Neuron (in vitro differentiated cells): Measurements from ENCODE around the gene POU2F2.

ENCODE experiments used
- H2AFZ ChIP-seq: one replicate; pipeline ENCODE4 v1.6.1; 2013; ENCODE audit warnings: low read depth, mild to moderate bottlenecking, inconsistent platforms, low read length, moderate library complexity
- H3K27me3 ChIP-seq: one replicate; pipeline ENCODE4 v1.6.1; 2013; ENCODE audit warnings: low read length; ENCODE audit not compliant: insufficient read depth
- H3K36me3 ChIP-seq: one replicate; pipeline ENCODE4 v1.6.1; 2013; ENCODE audit warnings: low read length; ENCODE audit not compliant: insufficient read depth
- H3K4me1 ChIP-seq: one replicate; pipeline ENCODE4 v1.6.1; 2013; ENCODE audit warnings: low read length; ENCODE audit not compliant: insufficient read depth
- H3K4me3 ChIP-seq: 2 replicates; pipeline ENCODE4 v1.5.1; 2013; ENCODE audit warnings: mild to moderate bottlenecking, low read length, moderate library complexity
- H3K9me3 ChIP-seq: one replicate; pipeline ENCODE4 v1.6.1; 2013; ENCODE audit warnings: low read length

POU2F2 gene

DNA sequence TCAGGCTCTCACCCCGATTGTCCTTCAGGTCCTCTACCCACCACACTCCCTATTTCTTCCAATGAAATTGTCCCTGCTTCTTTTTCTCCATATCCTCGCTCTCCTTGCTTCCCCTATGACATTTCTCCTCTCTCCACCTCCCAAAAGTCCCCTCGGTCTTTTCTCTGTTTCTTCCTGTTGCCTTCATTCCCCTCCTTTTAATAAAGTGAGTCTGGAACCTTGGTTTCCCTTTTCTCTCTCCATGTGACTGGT, 57.0 kb downstream of the POU2F2 start:
- H3K4me3 ChIP-seq, result peak overlapping the region; percentile 63
- H3K9me3 ChIP-seq, result no peaks in the 10 kb centered on the region
- no peaks in the 10 kb centered on the region for H3K27me3 ChIP-seq
- H2AFZ ChIP-seq, result peak overlapping the region; percentile 11
- peaks cover 25% of the 10 kb centered on the region for H3K36me3 ChIP-seq
- H3K4me1 ChIP-seq, result peaks cover 27% of the 10 kb centered on the region

DNA sequence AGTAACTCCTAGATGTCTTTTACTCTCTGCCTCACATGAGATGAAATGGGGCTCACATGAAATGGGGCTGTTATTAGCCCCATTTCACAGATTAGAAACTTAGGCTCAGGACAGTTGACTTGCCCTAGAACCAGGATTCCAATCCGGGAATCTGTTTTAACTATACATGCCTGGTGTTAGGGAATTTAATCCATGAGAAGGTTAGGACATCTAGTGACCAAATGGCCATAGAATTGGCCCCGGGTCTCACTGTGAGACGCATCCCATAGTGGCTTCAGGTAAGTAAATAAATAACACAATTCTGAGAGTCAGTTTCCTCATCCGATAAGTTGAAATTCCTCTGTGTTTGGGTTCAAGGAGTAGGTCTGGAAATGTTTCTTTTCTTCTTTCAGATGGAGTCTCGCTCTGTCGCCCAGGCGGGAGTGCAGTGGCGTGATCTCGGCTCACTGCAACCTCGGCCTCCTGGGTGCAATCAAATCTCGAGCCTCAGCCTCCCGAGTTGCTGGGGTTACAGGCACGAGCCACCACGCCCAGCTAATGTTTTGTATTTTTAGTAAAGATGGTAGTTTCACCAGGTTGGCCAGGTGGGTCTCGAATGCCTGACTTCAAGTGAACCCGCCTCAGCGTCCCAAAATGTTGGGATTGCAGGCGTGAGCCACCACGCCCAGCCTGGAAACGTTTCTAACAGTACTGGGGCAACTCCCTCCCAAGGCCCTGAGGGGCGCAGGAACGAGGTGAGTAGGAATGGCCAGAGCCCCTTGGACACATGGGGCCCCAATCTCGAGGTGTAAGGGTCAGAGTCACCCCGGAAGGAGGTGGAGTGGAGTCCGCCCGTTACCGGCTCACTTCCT, 57.5 kb downstream of the POU2F2 start:
- peaks cover 20% of the 10 kb centered on the region for H3K36me3 ChIP-seq
- H3K4me3 ChIP-seq, result peak overlapping the region; percentile 63
- H2AFZ ChIP-seq, result peak overlapping the region; percentile 11
- H3K4me1 ChIP-seq, result peaks cover 33% of the 10 kb centered on the region
- H3K9me3 ChIP-seq, result no peaks in the 10 kb centered on the region
- no peaks in the 10 kb centered on the region for H3K27me3 ChIP-seq

DNA sequence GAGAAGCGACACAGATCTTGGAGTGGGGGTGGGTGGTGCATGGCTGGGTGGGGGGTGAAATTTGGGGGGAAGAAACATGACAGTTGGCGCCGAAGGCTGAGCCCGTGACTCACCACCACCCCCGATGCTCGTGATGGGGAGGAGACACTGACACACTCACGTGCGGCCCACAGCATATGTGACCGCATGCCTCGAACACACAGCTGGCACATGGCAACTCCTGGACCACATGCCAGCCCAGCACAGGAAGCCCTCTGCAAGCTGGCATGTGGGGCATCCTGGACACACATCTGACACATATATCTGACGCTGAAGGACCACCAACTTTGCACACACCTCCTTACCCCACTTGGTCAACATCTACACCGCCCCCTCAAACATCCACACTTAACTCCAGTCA, 61.0 kb downstream of the POU2F2 start:
- Histone ChIP-seq H3K27me3 (peaks cover 3% of the 10 kb centered on the region), H2AFZ (no peak overlapping the region), H3K9me3 (no peaks in the 10 kb centered on the region), H3K4me1 (peaks cover 35% of the 10 kb centered on the region), H3K4me3 (no peak overlapping the region), H3K36me3 (no peaks in the 10 kb centered on the region)

DNA sequence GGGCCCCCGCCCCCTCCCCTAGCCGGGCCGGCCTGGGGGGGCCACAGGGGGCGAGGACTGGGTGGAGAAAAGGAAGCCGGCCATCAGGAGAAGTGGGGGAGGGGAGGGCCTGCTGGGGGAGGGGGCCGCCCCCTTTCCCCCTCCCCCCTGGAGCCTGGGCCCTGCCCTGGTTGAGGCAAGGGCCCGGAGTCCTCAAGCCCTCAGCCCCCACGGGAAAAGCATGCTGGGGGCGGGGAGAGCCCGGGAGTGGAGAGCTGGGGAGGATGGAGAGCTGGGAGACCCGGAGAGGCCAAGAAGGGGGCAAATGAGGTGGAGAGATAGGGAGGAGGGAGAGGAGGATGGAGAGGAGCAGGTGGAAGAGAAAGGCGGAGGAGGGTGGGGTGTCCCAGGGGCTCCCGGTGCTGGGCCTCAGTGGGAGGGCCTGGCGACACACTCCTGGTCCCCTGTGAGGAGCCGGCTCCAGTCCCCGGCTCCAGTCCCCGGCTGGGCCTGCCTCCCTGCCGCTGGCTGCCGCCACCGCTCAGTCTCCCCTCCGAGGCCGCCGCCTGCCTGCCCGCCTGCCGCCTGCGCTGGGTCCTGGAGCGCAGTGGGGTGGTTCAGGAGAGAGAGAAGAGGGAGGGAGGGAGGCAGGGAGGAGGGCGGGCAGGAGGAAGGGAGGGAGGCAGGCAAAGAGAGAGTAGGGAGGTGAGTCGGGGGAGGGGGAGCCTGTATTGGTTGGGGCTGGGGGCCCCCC, 62.5 kb downstream of the POU2F2 start, which contains the start of gene GRIK5:
Gene GRIK5 (minus strand): TSS at position 588 of the 733 bp plus-strand sequence. CDS start 4,436 bp downstream, outside the sequence.
- H2AFZ ChIP-seq, result peak within 1 kb of the TSS; percentile 59
- peaks cover 3% of the 10 kb centered on the region for H3K27me3 ChIP-seq
- H3K4me1 ChIP-seq, result peaks cover 34% of the 10 kb centered on the region
- H3K9me3 ChIP-seq, result no peaks in the 10 kb centered on the region
- no peaks in the 10 kb centered on the region for H3K36me3 ChIP-seq
- peak within 1 kb of the TSS; percentile 32 for H3K4me3 ChIP-seq

DNA sequence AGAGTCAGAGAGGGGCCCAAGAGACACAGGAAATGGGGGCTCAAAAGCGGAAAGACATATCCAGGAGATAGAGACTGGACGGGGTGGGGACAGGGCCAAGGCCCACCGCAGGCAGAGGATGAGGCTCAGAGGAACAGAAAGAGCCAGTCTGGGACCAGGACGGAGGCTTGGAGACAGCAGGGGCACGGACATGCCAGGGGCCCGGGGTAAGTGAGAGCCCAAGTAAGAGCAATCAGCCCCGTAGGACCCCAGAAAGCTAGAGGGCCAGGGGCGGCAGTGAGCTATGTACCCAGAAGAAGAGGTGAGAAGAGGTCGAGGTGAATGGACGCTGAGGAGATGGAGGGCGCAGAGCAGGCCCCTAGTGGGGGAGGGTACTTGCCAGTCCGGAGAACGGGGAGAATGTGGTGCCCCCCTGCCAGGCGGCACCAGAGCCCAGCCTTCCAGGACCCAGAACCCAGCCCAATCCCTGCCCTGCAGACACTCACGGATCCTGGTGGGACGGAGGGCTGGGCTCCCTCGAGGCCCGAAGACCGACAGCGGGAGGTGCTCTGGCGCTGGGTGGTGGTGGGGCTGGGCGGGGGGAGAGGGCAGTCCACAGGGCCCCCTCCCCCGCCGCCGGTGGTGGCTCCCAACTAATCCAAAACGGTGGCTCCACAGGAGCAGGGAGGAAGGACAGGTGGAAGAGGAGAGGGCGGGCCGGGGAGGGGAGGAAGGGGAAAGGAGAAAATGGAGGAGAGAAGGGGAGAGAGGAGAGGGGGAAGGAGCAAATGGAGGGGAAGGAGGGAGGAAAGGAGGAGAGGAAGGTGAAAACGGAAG, 63.3 kb downstream of the POU2F2 start:
- Histone ChIP-seq H3K36me3 (no peaks in the 10 kb centered on the region), H3K4me3 (no peak overlapping the region), H3K4me1 (peaks cover 33% of the 10 kb centered on the region), H3K9me3 (no peaks in the 10 kb centered on the region), H2AFZ (no peak overlapping the region), H3K27me3 (peaks cover 3% of the 10 kb centered on the region)

DNA sequence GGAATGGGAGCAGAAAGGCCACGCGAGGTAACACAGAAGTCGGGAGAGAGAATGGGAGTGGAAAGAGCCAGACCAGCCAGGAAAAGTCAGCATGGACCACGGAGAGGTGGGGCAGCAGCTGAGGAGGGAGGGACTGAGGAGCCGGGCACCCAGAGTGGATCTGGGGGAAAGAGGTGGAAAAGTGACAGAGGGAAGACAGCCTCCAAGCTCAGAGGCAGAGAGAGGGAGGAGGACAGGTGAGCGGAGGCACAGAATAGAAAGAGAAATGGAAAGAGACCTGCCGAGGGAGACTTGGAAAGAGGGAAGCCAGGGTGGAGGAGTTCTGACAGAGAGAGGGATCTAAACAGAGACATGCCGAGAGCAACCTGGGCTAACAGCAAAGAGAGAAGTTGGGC, 63.9 kb downstream of the POU2F2 start:
- H3K4me3 ChIP-seq, result no peak overlapping the region
- peaks cover 33% of the 10 kb centered on the region for H3K4me1 ChIP-seq
- no peaks in the 10 kb centered on the region for H3K36me3 ChIP-seq
- peaks cover 3% of the 10 kb centered on the region for H3K27me3 ChIP-seq
- H3K9me3 ChIP-seq, result no peaks in the 10 kb centered on the region
- no peak overlapping the region for H2AFZ ChIP-seq

DNA sequence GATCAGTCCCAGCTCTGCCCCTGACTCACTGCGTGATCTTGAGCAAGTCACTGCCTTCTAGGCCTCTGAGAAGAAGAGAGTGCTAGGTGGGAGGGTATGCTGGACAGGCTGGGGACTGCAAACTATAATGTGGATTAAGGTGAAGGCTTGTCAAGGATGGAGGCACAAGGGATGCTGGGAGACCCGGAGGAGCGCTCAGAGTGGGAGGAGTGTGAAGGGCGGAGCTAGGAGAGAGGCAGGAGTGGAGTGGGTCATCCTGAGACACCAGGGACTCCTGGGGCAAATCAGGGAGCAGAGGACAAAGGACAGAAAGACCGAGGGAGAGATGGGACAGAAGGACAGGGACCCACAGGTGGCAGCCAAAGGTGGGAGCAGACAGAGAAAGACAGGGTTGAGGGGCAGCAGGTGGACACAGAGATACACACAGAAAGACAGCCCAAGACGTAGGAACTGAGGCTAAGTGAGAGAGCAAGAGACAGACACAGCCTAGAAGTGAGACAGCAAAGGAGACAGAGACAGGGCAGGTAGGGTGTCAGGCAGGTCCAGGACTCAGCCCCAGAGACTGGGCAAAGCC, 64.8 kb downstream of the POU2F2 start:
- Histone ChIP-seq H3K27me3 (peaks cover 3% of the 10 kb centered on the region), H3K36me3 (no peaks in the 10 kb centered on the region), H3K9me3 (no peaks in the 10 kb centered on the region), H3K4me3 (no peak overlapping the region), H3K4me1 (peaks cover 33% of the 10 kb centered on the region), H2AFZ (no peak overlapping the region)

DNA sequence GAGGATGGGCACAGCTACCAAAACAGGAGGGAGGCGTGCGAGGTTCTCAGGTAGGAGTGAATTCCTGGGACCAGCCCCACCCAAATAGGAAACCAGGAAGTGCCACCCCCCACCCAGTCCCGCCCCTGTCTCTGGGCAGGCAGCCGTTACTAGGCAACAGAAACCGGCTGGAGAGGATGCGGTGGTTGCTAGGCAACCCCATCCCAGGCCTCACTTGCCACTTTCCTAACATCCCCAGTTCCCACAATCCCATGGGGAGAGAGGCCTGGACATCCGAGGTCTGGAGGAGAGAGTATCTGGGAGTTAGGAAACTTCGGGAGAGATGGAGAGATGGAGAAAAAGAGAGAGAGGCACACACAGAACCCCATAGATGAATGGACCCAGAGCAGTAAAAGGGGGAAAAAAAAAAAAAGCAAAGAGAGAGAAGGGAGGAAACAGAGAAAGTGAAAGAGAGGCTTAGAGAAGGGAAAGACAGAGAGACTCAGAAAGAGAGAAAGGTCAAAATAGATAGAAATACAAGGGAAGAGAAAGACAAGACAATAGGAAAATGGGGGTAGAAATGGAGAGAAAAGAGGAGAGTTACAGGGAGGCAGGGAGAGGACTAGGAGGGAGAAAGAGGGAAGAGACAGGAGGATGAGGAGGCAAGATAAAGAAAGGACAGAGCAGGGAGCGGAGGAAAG, 66.0 kb downstream of the POU2F2 start:
- Histone ChIP-seq H3K9me3 (no peaks in the 10 kb centered on the region), H3K4me3 (no peak overlapping the region), H2AFZ (no peak overlapping the region), H3K36me3 (no peaks in the 10 kb centered on the region), H3K27me3 (peaks cover 3% of the 10 kb centered on the region), H3K4me1 (peaks cover 33% of the 10 kb centered on the region)

DNA sequence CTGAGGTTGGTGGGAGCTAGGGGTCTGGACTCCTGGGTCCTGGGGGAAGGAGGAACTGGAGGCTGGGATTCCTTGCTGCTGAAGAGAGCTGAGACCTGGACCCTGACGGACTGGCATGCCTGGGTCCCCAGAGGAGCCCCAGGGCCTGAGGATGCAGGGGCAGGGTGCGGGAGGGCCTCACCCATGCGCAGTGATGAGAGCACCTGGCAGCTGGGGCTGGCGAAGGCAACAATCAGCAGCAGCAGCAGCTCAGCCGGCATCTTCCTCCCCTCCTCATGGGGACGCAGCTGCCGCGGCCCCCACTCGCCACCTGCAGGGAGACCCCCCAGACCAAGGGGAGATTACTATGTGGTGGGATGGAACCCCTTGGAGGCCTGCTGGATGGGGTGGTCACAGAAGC, 66.7 kb downstream of the POU2F2 start:
- Histone ChIP-seq H2AFZ (no peak overlapping the region), H3K27me3 (peaks cover 3% of the 10 kb centered on the region), H3K36me3 (no peaks in the 10 kb centered on the region), H3K9me3 (no peaks in the 10 kb centered on the region), H3K4me1 (peaks cover 31% of the 10 kb centered on the region), H3K4me3 (no peak overlapping the region)

DNA sequence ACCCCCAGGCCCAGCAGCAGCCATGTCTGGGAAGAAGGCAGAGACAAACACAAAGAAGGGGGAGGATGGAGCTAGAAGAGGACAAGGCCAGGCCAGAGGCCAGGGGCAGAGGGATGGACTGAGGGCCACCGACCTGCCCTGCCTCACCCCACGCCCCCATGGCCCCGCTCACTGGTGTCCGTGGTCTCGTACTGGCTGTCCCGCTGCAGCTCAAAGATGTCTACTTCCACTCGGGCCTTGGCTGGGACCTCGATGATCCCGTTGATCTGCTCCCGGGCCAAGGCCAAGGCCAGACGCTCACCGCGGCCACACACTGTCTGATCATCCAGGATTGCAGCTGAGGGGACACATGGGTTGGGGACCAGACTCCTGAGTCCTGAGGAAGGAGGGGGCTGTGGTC, 67.2 kb downstream of the POU2F2 start:
- H3K27me3 ChIP-seq, result peaks cover 3% of the 10 kb centered on the region
- H3K4me1 ChIP-seq, result peaks cover 27% of the 10 kb centered on the region
- no peak overlapping the region for H3K4me3 ChIP-seq
- no peaks in the 10 kb centered on the region for H3K36me3 ChIP-seq
- no peak overlapping the region for H2AFZ ChIP-seq
- no peaks in the 10 kb centered on the region for H3K9me3 ChIP-seq

DNA sequence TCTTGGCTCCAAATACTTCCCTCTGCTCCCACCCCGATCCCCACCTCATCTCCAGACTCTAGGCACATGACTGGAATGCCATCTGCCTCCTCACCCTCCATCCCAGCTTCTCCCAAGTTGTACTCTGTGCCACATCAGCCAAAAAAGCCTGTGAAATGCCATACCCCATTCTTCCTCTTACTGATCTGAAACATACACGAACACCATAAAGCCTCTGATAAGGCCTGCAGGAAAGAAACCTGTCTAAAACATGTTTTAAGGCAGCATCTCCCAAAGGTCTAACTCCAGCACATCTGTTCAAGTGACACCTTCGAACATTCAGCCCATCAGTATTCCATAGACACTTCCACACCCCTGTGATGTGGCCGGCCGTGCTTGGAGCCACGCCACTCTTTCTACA, 67.8 kb downstream of the POU2F2 start:
- Histone ChIP-seq H2AFZ (no peak overlapping the region), H3K27me3 (peaks cover 3% of the 10 kb centered on the region), H3K4me1 (peaks cover 22% of the 10 kb centered on the region), H3K9me3 (no peaks in the 10 kb centered on the region), H3K36me3 (no peaks in the 10 kb centered on the region), H3K4me3 (no peak overlapping the region)

DNA sequence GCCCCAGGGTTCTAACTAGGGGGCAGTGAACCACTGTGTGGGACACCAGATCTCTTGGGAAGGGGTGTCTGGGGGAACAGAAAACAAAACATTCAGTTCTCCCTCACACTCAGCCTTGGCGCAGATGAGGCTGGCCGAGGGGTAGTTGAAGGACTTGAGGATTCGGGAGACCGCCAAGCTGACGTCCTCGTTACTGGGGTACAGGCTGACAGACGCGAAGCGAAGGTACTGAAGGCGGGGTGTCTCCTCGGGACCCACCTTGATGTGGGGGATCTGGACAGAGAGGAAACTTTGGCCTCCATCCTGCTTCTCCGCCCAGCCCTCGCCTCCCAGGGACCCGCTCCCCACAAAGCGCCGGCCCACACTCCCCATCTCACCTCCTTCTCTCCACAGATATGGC, 69.9 kb downstream of the POU2F2 start:
- Histone ChIP-seq H3K27me3 (no peaks in the 10 kb centered on the region), H3K4me3 (no peak overlapping the region), H2AFZ (no peak overlapping the region), H3K9me3 (no peaks in the 10 kb centered on the region), H3K36me3 (no peaks in the 10 kb centered on the region), H3K4me1 (peaks cover 12% of the 10 kb centered on the region)
